ENCODE data around the gene SEC23B. TPM values are rescaled to one million over a fixed set of nuclear protein-coding genes. Genes with fewer than 3 reads are reported as not detected.
"Not testable (repeated sequence)": the region's sequence is repeated elsewhere in the genome, so short reads cannot be mapped to it uniquely, and the experiment has no call there.

SEC23B gene
- total RNA-seq, 2 experiments from 2014 or later = 90.6 to 97.1 TPM

- Mint-ChIP-seq H3K9me3 (no peaks in the 10 kb centered on the region), H3K4me1 (ENCODE audit: low read depth) (peaks cover 9% of the 10 kb centered on the region), H3K4me3 (peak within 1 kb of the TSS; percentile 98), H3K36me3 (peaks cover 2% of the 10 kb centered on the region), H3K27ac (peak within 1 kb of the TSS; percentile 84), H3K27me3 (no peaks in the 10 kb centered on the region)
- DNase-seq = peak; percentile 87
- ChIA-PET POLR2A (interaction anchor here (0.6 to 3.0 kb wide), 4 partner anchors 9 to 30 kb away, joined by 3 to 57 read pairs (median 9); partner anchors contain the start of genes DZANK1, POLR3F and SEC23B), CTCF (interaction anchor here (0.7 to 1.9 kb wide), 5 partner anchors 10 to 232 kb away, joined by 3 to 12 read pairs (median 4); partner anchors contain the start of genes DZANK1, POLR3F and SEC23B)
- intact Hi-C loops (cut with micrococcal nuclease) = loop anchor here (1.0 to 2.0 kb wide), 4 partner anchors 10 to 208 kb away; partner anchors contain the start of genes DZANK1, POLR3F, SEC23B and SMIM26
Observed at GRCh38 chr20:18496740-18497592, 10.8 kb upstream of the SEC23B start, which contains the start of gene RBBP9. Gene RBBP9, minus strand, starts transcription at chr20:18497225. Its CDS starts 58 bp downstream, at chr20:18497167.

- ChIA-PET POLR2A (interaction anchor here (0.6 to 3.0 kb wide), 4 partner anchors 9 to 31 kb away, joined by 3 to 57 read pairs (median 9); partner anchors contain the start of genes DZANK1, POLR3F and SEC23B), CTCF (interaction anchor here (0.9 to 1.9 kb wide), 4 partner anchors 9 to 233 kb away, joined by 3 to 12 read pairs (median 6); partner anchors contain the start of genes DZANK1, POLR3F and SEC23B)
- intact Hi-C loops (cut with micrococcal nuclease) = loop anchor here (1.0 to 2.0 kb wide), 4 partner anchors 10 to 209 kb away; partner anchors contain the start of genes DZANK1, POLR3F, SEC23B and SMIM26
- Mint-ChIP-seq H3K36me3 (no peaks in the 10 kb centered on the region), H3K4me3 (peak overlapping the region; percentile 98), H3K4me1 (ENCODE audit: low read depth) (peaks cover 9% of the 10 kb centered on the region), H3K9me3 (no peaks in the 10 kb centered on the region), H3K27me3 (no peaks in the 10 kb centered on the region), H3K27ac (peak overlapping the region; percentile 84)
- DNase-seq = no peak
Observed at GRCh38 chr20:18497603-18498002, 10.1 kb upstream of the SEC23B start.

- H3K36me3 Mint-ChIP-seq; H3K4me3 Mint-ChIP-seq; intact Hi-C loops (cut with micrococcal nuclease): not testable (repeated sequence)
Observed at GRCh38 chr20:18501672-18502071, 6.1 kb upstream of the SEC23B start.

GRCh38 chr20:18504479-18505060 lies 3.2 kb upstream of the SEC23B start:
- no peaks in the 10 kb centered on the region for H3K27me3 Mint-ChIP-seq
- POLR2A ChIA-PET = interaction anchor here (3.6 kb wide), 1 partner anchor 8 kb away, joined by 57 read pairs; the partner anchor contains the start of gene RBBP9
- CTCF ChIA-PET = interaction anchor here (0.7 kb wide), 1 partner anchor 38 kb away, joined by 3 read pairs; the partner anchor contains the start of genes DZANK1 and POLR3F
- no peaks in the 10 kb centered on the region for H3K9me3 Mint-ChIP-seq
- H3K36me3 Mint-ChIP-seq = peaks cover 11% of the 10 kb centered on the region
- H3K27ac Mint-ChIP-seq = no peak overlapping the region
- peaks cover 22% of the 10 kb centered on the region for H3K4me1 Mint-ChIP-seq (ENCODE audit: low read depth)
- no peak overlapping the region for H3K4me3 Mint-ChIP-seq
- intact Hi-C loops (cut with micrococcal nuclease) = loop anchor here (5.0 kb wide), 1 partner anchor 367 kb away; the partner anchor contains the start of genes KAT14 and PET117
- no peak for DNase-seq

More at GRCh38 chr20:18501672-18502071, 6.1 kb upstream of the SEC23B start:
- DNase-seq; H3K27ac Mint-ChIP-seq; H3K4me1 Mint-ChIP-seq (ENCODE audit: low read depth); H3K27me3 Mint-ChIP-seq; POLR2A ChIA-PET; H3K9me3 Mint-ChIP-seq: not testable (repeated sequence)
- CTCF ChIA-PET = interaction anchor here (0.7 kb wide), 1 partner anchor 85 kb away, joined by 3 read pairs; no protein-coding TSS in a partner anchor

GRCh38 chr20:18506744-18507143 lies 996 bp upstream of the SEC23B start:
- intact Hi-C loops (cut with micrococcal nuclease) = loop anchor here (1.0 to 5.0 kb wide), 9 partner anchors 9 to 1002 kb away; partner anchors contain the start of genes DTD1, DZANK1, KAT14 and MGME1
- Mint-ChIP-seq H3K4me1 (ENCODE audit: low read depth) (peaks cover 38% of the 10 kb centered on the region), H3K9me3 (no peaks in the 10 kb centered on the region), H3K4me3 (peak overlapping the region; percentile 96), H3K36me3 (peaks cover 29% of the 10 kb centered on the region), H3K27ac (peak overlapping the region; percentile 97), H3K27me3 (no peaks in the 10 kb centered on the region)
- DNase-seq = peak; percentile 52
- POLR2A ChIA-PET = interaction anchor here (0.8 to 3.6 kb wide), 6 partner anchors 8 to 537 kb away, joined by 3 to 57 read pairs (median 10); partner anchors contain the start of genes DZANK1, MGME1, POLR3F and RBBP9
- CTCF ChIA-PET = interaction anchor here (0.9 to 2.2 kb wide), 4 partner anchors 10 to 824 kb away, joined by 6 to 12 read pairs (median 9); partner anchors contain the start of genes DZANK1, POLR3F, RBBP9 and RRBP1

GRCh38 chr20:18511571-18511970 lies 3.8 kb downstream of the SEC23B start:
- Mint-ChIP-seq H3K9me3 (no peaks in the 10 kb centered on the region), H3K27me3 (no peaks in the 10 kb centered on the region), H3K4me3 (no peak overlapping the region), H3K36me3 (peaks cover 44% of the 10 kb centered on the region), H3K27ac (no peak overlapping the region), H3K4me1 (ENCODE audit: low read depth) (peaks cover 40% of the 10 kb centered on the region)
- POLR2A ChIA-PET = no interaction called here
- intact Hi-C loops (cut with micrococcal nuclease) = no loop called here
- no peak for DNase-seq
- CTCF ChIA-PET = no interaction called here

- intact Hi-C loops (cut with micrococcal nuclease) = no loop called here
- H3K27ac Mint-ChIP-seq = no peak overlapping the region
- CTCF ChIA-PET = no interaction called here
- H3K4me1 Mint-ChIP-seq (ENCODE audit: low read depth) = peaks cover 33% of the 10 kb centered on the region
- H3K27me3 Mint-ChIP-seq = no peaks in the 10 kb centered on the region
- no peak overlapping the region for H3K4me3 Mint-ChIP-seq
- no peaks in the 10 kb centered on the region for H3K9me3 Mint-ChIP-seq
- H3K36me3 Mint-ChIP-seq = peaks cover 42% of the 10 kb centered on the region
- POLR2A ChIA-PET = no interaction called here
- no peak for DNase-seq
Observed at GRCh38 chr20:18513208-18513607, 5.5 kb downstream of the SEC23B start.

GRCh38 chr20:18514127-18514526 lies 6.4 kb downstream of the SEC23B start:
- ChIA-PET POLR2A (no interaction called here), CTCF (no interaction called here)
- Mint-ChIP-seq H3K4me1 (ENCODE audit: low read depth) (peaks cover 26% of the 10 kb centered on the region), H3K27me3 (no peaks in the 10 kb centered on the region), H3K4me3 (no peak overlapping the region), H3K9me3 (no peaks in the 10 kb centered on the region), H3K36me3 (peaks cover 37% of the 10 kb centered on the region), H3K27ac (no peak overlapping the region)
- intact Hi-C loops (cut with micrococcal nuclease) = no loop called here
- DNase-seq = no peak

GRCh38 chr20:18515973-18516372 lies 8.2 kb downstream of the SEC23B start:
- Mint-ChIP-seq H3K36me3 (peaks cover 23% of the 10 kb centered on the region), H3K9me3 (no peaks in the 10 kb centered on the region), H3K4me1 (ENCODE audit: low read depth) (peaks cover 14% of the 10 kb centered on the region), H3K27me3 (no peaks in the 10 kb centered on the region), H3K27ac (no peak overlapping the region), H3K4me3 (no peak overlapping the region)
- POLR2A ChIA-PET = no interaction called here
- no peak for DNase-seq
- CTCF ChIA-PET = no interaction called here
- intact Hi-C loops (cut with micrococcal nuclease) = no loop called here

GRCh38 chr20:18522066-18522465 lies 14.3 kb downstream of the SEC23B start:
- H3K27ac Mint-ChIP-seq; intact Hi-C loops (cut with micrococcal nuclease); CTCF ChIA-PET; POLR2A ChIA-PET; DNase-seq; H3K27me3 Mint-ChIP-seq; H3K4me3 Mint-ChIP-seq; H3K4me1 Mint-ChIP-seq (ENCODE audit: low read depth); H3K9me3 Mint-ChIP-seq: not testable (repeated sequence)
- peaks cover 18% of the 10 kb centered on the region for H3K36me3 Mint-ChIP-seq

GRCh38 chr20:18523066-18523465 lies 15.3 kb downstream of the SEC23B start:
- no peaks in the 10 kb centered on the region for H3K9me3 Mint-ChIP-seq
- no peak overlapping the region for H3K4me3 Mint-ChIP-seq
- no peak overlapping the region for H3K27ac Mint-ChIP-seq
- intact Hi-C loops (cut with micrococcal nuclease) = no loop called here
- H3K27me3 Mint-ChIP-seq = no peaks in the 10 kb centered on the region
- CTCF ChIA-PET = no interaction called here
- no peak for DNase-seq
- peaks cover 25% of the 10 kb centered on the region for H3K36me3 Mint-ChIP-seq
- POLR2A ChIA-PET = no interaction called here
- H3K4me1 Mint-ChIP-seq (ENCODE audit: low read depth) = no peaks in the 10 kb centered on the region

- H3K27me3 Mint-ChIP-seq = no peaks in the 10 kb centered on the region
Observed at GRCh38 chr20:18524646-18525045, 16.9 kb downstream of the SEC23B start.

More at GRCh38 chr20:18524646-18525045, 16.9 kb downstream of the SEC23B start:
- ChIA-PET CTCF (no interaction called here), POLR2A (no interaction called here)
- Mint-ChIP-seq H3K4me1 (ENCODE audit: low read depth) (no peaks in the 10 kb centered on the region), H3K9me3 (no peaks in the 10 kb centered on the region), H3K4me3 (no peak overlapping the region), H3K36me3 (peaks cover 35% of the 10 kb centered on the region), H3K27ac (no peak overlapping the region)
- intact Hi-C loops (cut with micrococcal nuclease) = no loop called here
- no peak for DNase-seq
